Naive thymus-derived CD4-positive, alpha-beta T cell (primary cell): ENCODE measurements around the gene RBP5. TPM values are rescaled to one million over a fixed set of nuclear protein-coding genes. Genes with fewer than 3 reads are reported as not detected.
A peak's percentile ranks its signal among the peaks of the same experiment; 100 is the strongest.

Source experiments
- ATAC-seq: fragments of 150-1000 bp; cut with Tn5 transposase; 2 replicates; pipeline ENCODE4 v1.10.0; 2021; ENCODE audit warnings: mild to moderate bottlenecking, moderate library complexity
- CTCF ChIA-PET: fragments of 350-600 bp; sonication (Branson Sonifier 250); formaldehyde crosslinking; loops from one replicate; lab custom pipeline; 2021; ENCODE audit warnings: antibody characterized with exemption; lab: Charles Lee
- POLR2A ChIA-PET: fragments of 350-600 bp; sonication (Branson Sonifier 250); formaldehyde crosslinking; loops from one replicate; lab custom pipeline; 2021; ENCODE audit warnings: antibody characterized with exemption, inconsistent platforms; lab: Charles Lee
- DNase-seq, 9 donors: peaks; one replicate each; pipeline versions ENCODE4 v3.0.0 to v3.0.0-alpha.2; 2020 to 2022; ENCODE audit warnings: mixed read lengths in 1 of 9
- H3K27ac ChIP-seq: one replicate; pipeline ENCODE4 v1.7.0; 2013; ENCODE audit warnings: mild to moderate bottlenecking, low read depth, low read length, moderate library complexity
- H3K27me3 ChIP-seq, 2 donors: one replicate each; pipeline ENCODE4 v1.7.0; 2013; ENCODE audit warnings: low read length in 2 of 2, mild to moderate bottlenecking in 2 of 2, moderate library complexity in 2 of 2; ENCODE audit not compliant: control insufficient read depth in 2 of 2, insufficient read depth in 2 of 2
- H3K36me3 ChIP-seq, 3 experiments: 1 replicate in 2 of 3; 2 replicates in 1 of 3; pipeline ENCODE4 v1.7.0; 2013; ENCODE audit warnings: low read length in 3 of 3, mild to moderate bottlenecking in 3 of 3, moderate library complexity in 1 of 3; ENCODE audit not compliant: insufficient read depth in 3 of 3, control insufficient read depth in 2 of 3
- H3K4me1 ChIP-seq, 2 donors: one replicate each; pipeline ENCODE4 v1.7.0; 2013; ENCODE audit warnings: low read length in 2 of 2, mild to moderate bottlenecking in 2 of 2, moderate library complexity in 1 of 2; ENCODE audit not compliant: control insufficient read depth in 2 of 2, insufficient read depth in 2 of 2
- H3K4me3 ChIP-seq: 2 replicates; pipeline ENCODE4 v1.7.0; 2013; ENCODE audit warnings: mild to moderate bottlenecking, low read length
- H3K9me3 ChIP-seq, 3 experiments: 1 replicate in 2 of 3; 2 replicates in 1 of 3; pipeline ENCODE4 v1.7.0; 2013; ENCODE audit warnings: low read length in 3 of 3; ENCODE audit not compliant: control insufficient read depth in 2 of 3
- H3K27ac Mint-ChIP-seq, 9 donors: one replicate each; pipeline ENCODE4 v1.8.0; 2020 to 2022; ENCODE audit warnings: mixed read lengths in 9 of 9, mild to moderate bottlenecking in 8 of 9, moderate library complexity in 5 of 9, inconsistent platforms in 2 of 9
- H3K27me3 Mint-ChIP-seq, 5 donors: one replicate each; pipeline ENCODE4 v1.8.0; 2021 to 2022; ENCODE audit warnings: mixed read lengths in 5 of 5, mild to moderate bottlenecking in 1 of 5
- H3K36me3 Mint-ChIP-seq, 5 donors: one replicate each; pipeline ENCODE4 v1.8.0; 2020 to 2022; ENCODE audit warnings: mixed read lengths in 5 of 5, mild to moderate bottlenecking in 3 of 5, inconsistent platforms in 1 of 5
- H3K4me1 Mint-ChIP-seq, 7 donors: one replicate each; pipeline ENCODE4 v1.8.0; 2020 to 2022; ENCODE audit warnings: mixed read lengths in 7 of 7, mild to moderate bottlenecking in 3 of 7, inconsistent platforms in 1 of 7
- H3K4me3 Mint-ChIP-seq, 10 donors: one replicate each; pipeline ENCODE4 v1.8.0; 2020 to 2022; ENCODE audit warnings: mild to moderate bottlenecking in 10 of 10, mixed read lengths in 10 of 10, moderate library complexity in 6 of 10, inconsistent platforms in 2 of 10
- H3K9me3 Mint-ChIP-seq, 11 donors: one replicate each; pipeline ENCODE4 v1.8.0; 2020 to 2022; ENCODE audit warnings: mixed read lengths in 11 of 11, mild to moderate bottlenecking in 4 of 11, inconsistent platforms in 1 of 11, moderate library complexity in 1 of 11
- intact Hi-C, 2 donors: fragments of 100-400 bp; cut with micrococcal nuclease; formaldehyde crosslinking; loops; one replicate each; pipeline ENCODE4 v1.15.1; 2023
- polyA plus RNA-seq, 2 donors: library from polyadenylated mRNA; unstranded; fragments of 300-500 nt; fragmentation: Illumina TruSeq; gene quantifications; one replicate each; pipeline ENCODE4 v1.2.3, GENCODE V29; 2021
- total RNA-seq, 6 experiments: library from RNA in 5 of 6; stranded (reverse) in 5 of 6; gene quantifications; 1 replicate in 5 of 6; 2 replicates in 1 of 6; pipeline ENCODE4 v1.2.3 and lab custom pipeline; 2021 to 2026

Gene RBP5
- total and polyA plus RNA-seq, 7 experiments from 2014 or later, result 0.46 to 1.4 (median 0.50) TPM; not detected in 4

GRCh38 chr12:7106082-7106481, 22.6 kb downstream of the RBP5 start:
- Mint-ChIP-seq H3K36me3 (peaks cover 12 to 32% (median 17%) of the 10 kb centered on the region in 5 donors), H3K27ac (peak overlapping the region in 8 of 9 donors; percentile 36 to 81 (median 68)), H3K4me1 (peaks cover 35 to 61% (median 57%) of the 10 kb centered on the region in 7 donors), H3K4me3 (peak overlapping the region in 7 of 10 donors; percentile 23 to 68 (median 59)), H3K27me3 (no peaks in the 10 kb centered on the region), H3K9me3 (peaks cover 0 to 14% (median 10%) of the 10 kb centered on the region in 11 donors)
- DNase-seq, result no peak
- intact Hi-C loops, result loop anchor here in 1 of 2 donors (5.0 kb wide), 1 partner anchor 254 kb away; the partner anchor contains the start of genes CDCA3 and USP5
- Histone ChIP-seq H3K27ac (no peak overlapping the region), H3K36me3 (peaks cover 0 to 11% (median 0%) of the 10 kb centered on the region in 3 experiments), H3K27me3 (no peaks in the 10 kb centered on the region), H3K4me3 (no peak overlapping the region), H3K4me1 (peaks cover 6% of the 10 kb centered on the region in 2 donors), H3K9me3 (peaks cover 0 to 4% (median 0%) of the 10 kb centered on the region in 3 experiments)
- ATAC-seq, result no peak
- CTCF ChIA-PET, result interaction anchor here (3.9 kb wide), 1 partner anchor 234 kb away, joined by 45 read pairs; the partner anchor contains the start of gene SPSB2
- POLR2A ChIA-PET, result no interaction called here

GRCh38 chr12:7103837-7104584, 24.7 kb downstream of the RBP5 start:
- intact Hi-C loops, result no loop called here
- CTCF ChIA-PET, result interaction anchor here (0.7 kb wide), 1 partner anchor 40 kb away, joined by 3 read pairs; no protein-coding TSS in a partner anchor
- Mint-ChIP-seq H3K27me3 (no peaks in the 10 kb centered on the region), H3K36me3 (peaks cover 12 to 32% (median 17%) of the 10 kb centered on the region in 5 donors), H3K9me3 (peaks cover 0 to 14% (median 10%) of the 10 kb centered on the region in 11 donors), H3K4me1 (peaks cover 31 to 50% (median 43%) of the 10 kb centered on the region in 7 donors), H3K4me3 (peak overlapping the region in 1 of 10 donors; percentile 38), H3K27ac (peak overlapping the region in 4 of 9 donors; percentile 35 to 66 (median 48))
- H3K4me3 ChIP-seq, result no peak overlapping the region
- DNase-seq (no peak), ATAC-seq (no peak)
- H3K9me3 ChIP-seq, result peaks cover 0 to 4% (median 0%) of the 10 kb centered on the region in 3 experiments
- POLR2A ChIA-PET, result interaction anchor here (0.9 to 1.3 kb wide), 2 partner anchors 8 to 179 kb away, joined by 3 to 4 read pairs; no protein-coding TSS in a partner anchor
- no peak overlapping the region for H3K27ac ChIP-seq
- no peaks in the 10 kb centered on the region for H3K27me3 ChIP-seq
- peaks cover 0 to 17% (median 3%) of the 10 kb centered on the region in 3 experiments for H3K36me3 ChIP-seq
- no peaks in the 10 kb centered on the region for H3K4me1 ChIP-seq

- H3K27me3 Mint-ChIP-seq, result no peaks in the 10 kb centered on the region
- H3K36me3 Mint-ChIP-seq, result peaks cover 12 to 36% (median 23%) of the 10 kb centered on the region in 5 donors
- peaks cover 0 to 4% (median 0%) of the 10 kb centered on the region in 3 experiments for H3K9me3 ChIP-seq
- H3K4me1 Mint-ChIP-seq, result peaks cover 24 to 44% (median 36%) of the 10 kb centered on the region in 7 donors
- peak overlapping the region in 1 of 10 donors; percentile 23 for H3K4me3 Mint-ChIP-seq
- no peak overlapping the region for H3K4me3 ChIP-seq
- H3K27me3 ChIP-seq, result no peaks in the 10 kb centered on the region
- H3K27ac ChIP-seq, result peak overlapping the region; percentile 1
- intact Hi-C loops, result no loop called here
- H3K9me3 Mint-ChIP-seq, result peaks cover 0 to 14% (median 10%) of the 10 kb centered on the region in 11 donors
- peak overlapping the region in 7 of 9 donors; percentile 25 to 85 (median 49) for H3K27ac Mint-ChIP-seq
- DNase-seq (no peak), ATAC-seq (no peak)
- ChIA-PET POLR2A (interaction anchor here (0.8 to 0.9 kb wide), 2 partner anchors 9 to 158 kb away, joined by 3 read pairs; no protein-coding TSS in a partner anchor), CTCF (interaction anchor here (1.7 kb wide), 1 partner anchor 9 kb away, joined by 7 read pairs; no protein-coding TSS in a partner anchor)
- H3K4me1 ChIP-seq, result no peaks in the 10 kb centered on the region
- peaks cover 0 to 23% (median 3%) of the 10 kb centered on the region in 3 experiments for H3K36me3 ChIP-seq
Measured at GRCh38 chr12:7102582-7102981, 26.1 kb downstream of the RBP5 start.

GRCh38 chr12:7101694-7102131, 27.0 kb downstream of the RBP5 start:
- CTCF ChIA-PET, result interaction anchor here (1.7 kb wide), 1 partner anchor 10 kb away, joined by 7 read pairs; no protein-coding TSS in a partner anchor
- POLR2A ChIA-PET, result interaction anchor here (0.6 kb wide), 1 partner anchor 473 kb away, joined by 4 read pairs; no protein-coding TSS in a partner anchor
- H3K27me3 Mint-ChIP-seq, result no peaks in the 10 kb centered on the region
- H3K9me3 Mint-ChIP-seq, result peaks cover 0 to 13% (median 10%) of the 10 kb centered on the region in 11 donors
- intact Hi-C loops, result no loop called here
- no peak overlapping the region for H3K27ac ChIP-seq
- peaks cover 12 to 34% (median 23%) of the 10 kb centered on the region in 5 donors for H3K36me3 Mint-ChIP-seq
- peaks cover 0 to 4% (median 0%) of the 10 kb centered on the region in 3 experiments for H3K9me3 ChIP-seq
- peaks cover 22 to 38% (median 30%) of the 10 kb centered on the region in 7 donors for H3K4me1 Mint-ChIP-seq
- no peaks in the 10 kb centered on the region for H3K27me3 ChIP-seq
- peak overlapping the region in 3 of 9 donors; percentile 28 to 49 (median 28) for H3K27ac Mint-ChIP-seq
- no peaks in the 10 kb centered on the region for H3K4me1 ChIP-seq
- H3K4me3 Mint-ChIP-seq, result no peak overlapping the region
- DNase-seq (no peak), ATAC-seq (no peak)
- peaks cover 0 to 23% (median 3%) of the 10 kb centered on the region in 3 experiments for H3K36me3 ChIP-seq
- no peak overlapping the region for H3K4me3 ChIP-seq

- peaks cover 0 to 23% (median 3%) of the 10 kb centered on the region in 3 experiments for H3K36me3 ChIP-seq
- H3K4me3 Mint-ChIP-seq, result no peak overlapping the region
- peaks cover 0 to 8% (median 6%) of the 10 kb centered on the region in 11 donors for H3K9me3 Mint-ChIP-seq
- DNase-seq, result no peak
- no peaks in the 10 kb centered on the region for H3K27me3 ChIP-seq
- CTCF ChIA-PET, result interaction anchor here (0.9 kb wide), 1 partner anchor 12 kb away, joined by 4 read pairs; no protein-coding TSS in a partner anchor
- no peak for ATAC-seq
- H3K4me1 ChIP-seq, result no peaks in the 10 kb centered on the region
- H3K4me3 ChIP-seq, result no peak overlapping the region
- H3K4me1 Mint-ChIP-seq, result peaks cover 16 to 33% (median 25%) of the 10 kb centered on the region in 7 donors
- POLR2A ChIA-PET, result interaction anchor here (0.6 kb wide), 1 partner anchor 472 kb away, joined by 4 read pairs; no protein-coding TSS in a partner anchor
- peaks cover 0 to 2% (median 0%) of the 10 kb centered on the region in 3 experiments for H3K9me3 ChIP-seq
- intact Hi-C loops, result no loop called here
- no peak overlapping the region for H3K27ac ChIP-seq
- H3K27me3 Mint-ChIP-seq, result no peaks in the 10 kb centered on the region
- peaks cover 11 to 32% (median 19%) of the 10 kb centered on the region in 5 donors for H3K36me3 Mint-ChIP-seq
- H3K27ac Mint-ChIP-seq, result peak overlapping the region in 2 of 9 donors; percentile 12 to 28
Measured at GRCh38 chr12:7101047-7101693, 27.5 kb downstream of the RBP5 start.
